GM12878 (cell line): ENCODE measurements around the gene WNT11. TPM values are rescaled to one million over a fixed set of nuclear protein-coding genes. Genes with fewer than 3 reads are reported as not detected.

Experiments used
- ATAC-seq: fragments of 200-7000 bp; cut with Tn5 transposase; 3 replicates; pipeline ENCODE4 v1.9.1; 2020; ENCODE audit warnings: mild to moderate bottlenecking, moderate library complexity
- BruUV-seq: library from RNA; stranded (reverse); fragments of 400-500 nt; replicated peaks from 2 replicates; lab custom pipeline; 2021; lab: Mats Ljungman, UMichigan
- CTCF ChIA-PET: fragments of 300-600 bp; sonication (Branson Sonifier 250); formaldehyde crosslinking; extraction: SDS; loops from one replicate; lab custom pipeline; 2021; ENCODE audit warnings: inconsistent platforms; lab: Yijun Ruan, JAX
- POLR2A ChIA-PET: fragments of 350-600 bp; formaldehyde crosslinking; extraction: SDS; loops from one replicate; lab custom pipeline; 2021; ENCODE audit warnings: inconsistent platforms; lab: Charles Lee
- RAD21 ChIA-PET: fragments of 300-600 bp; sonication (Branson Sonifier 250); formaldehyde crosslinking; loops from one replicate; lab custom pipeline; 2023; ENCODE audit warnings: antibody characterized with exemption; ENCODE audit not compliant: unreplicated experiment; lab: Charles Lee
- SMC1A ChIA-PET: fragments of 300-600 bp; sonication (Branson Sonifier 250); formaldehyde crosslinking; loops from one replicate; lab custom pipeline; 2023; ENCODE audit not compliant: unreplicated experiment, uncharacterized antibody; lab: Charles Lee
- DNase-seq: peaks from one replicate; pipeline ENCODE4 v3.0.0-alpha.2; 2011; ENCODE audit warnings: low read depth, low spot score
- FAIRE-seq: peaks from 3 replicates; lab custom pipeline; 2011; peaks lifted over from hg19 to GRCh38; lab: Jason Lieb, UNC
- H2AFZ ChIP-seq: 2 replicates; pipeline ENCODE4 v1.6.0; 2011; ENCODE audit warnings: low read depth, low read length, control low read depth; ENCODE audit not compliant: control insufficient read depth
- H3K27ac ChIP-seq: 2 replicates; pipeline ENCODE4 v1.5.1; 2011; ENCODE audit warnings: control low read depth; ENCODE audit not compliant: control insufficient read depth, insufficient read depth
- H3K27me3 ChIP-seq, 2 experiments: replicated peaks in 1 of 2; 2 replicates each; pipeline versions ENCODE4 v1.6.0 to v1.6.1; 2011; ENCODE audit warnings: low read length in 1 of 2; ENCODE audit not compliant: control insufficient read depth in 2 of 2, insufficient read depth in 2 of 2
- H3K36me3 ChIP-seq, 2 experiments: 2 replicates each; pipeline ENCODE4 v1.5.1; 2011; ENCODE audit warnings: low read length in 1 of 2; ENCODE audit not compliant: control insufficient read depth in 2 of 2, insufficient read depth in 2 of 2
- H3K4me1 ChIP-seq: 2 replicates; pipeline ENCODE4 v1.6.1; 2011; ENCODE audit warnings: mild to moderate bottlenecking, low read length, moderate library complexity, mixed read lengths; ENCODE audit not compliant: control insufficient read depth, insufficient read depth
- H3K4me2 ChIP-seq: 2 replicates; pipeline ENCODE4 v1.6.0; 2011; ENCODE audit warnings: control low read depth; ENCODE audit not compliant: control insufficient read depth, insufficient read depth
- H3K4me3 ChIP-seq: fragments of 200-600 bp; sonication (generic); 2 replicates; pipeline ENCODE4 v1.5.1; 2016
- H3K79me2 ChIP-seq: 2 replicates; pipeline ENCODE4 v1.6.0; 2011; ENCODE audit warnings: low read length; ENCODE audit not compliant: control insufficient read depth, insufficient read depth
- H3K9ac ChIP-seq: 2 replicates; pipeline ENCODE4 v1.8.0; 2011; ENCODE audit warnings: low read length, control low read depth, mixed read lengths; ENCODE audit not compliant: control insufficient read depth, insufficient read depth
- H3K9me3 ChIP-seq: replicated peaks from 3 replicates; pipeline ENCODE4 v1.5.1; 2011; ENCODE audit warnings: mild to moderate bottlenecking, low read length; ENCODE audit not compliant: control insufficient read depth, insufficient read depth
- H4K20me1 ChIP-seq: 2 replicates; pipeline ENCODE4 v1.6.0; 2011; ENCODE audit not compliant: control insufficient read depth, insufficient read depth
- ATF2 ChIP-seq: IDR thresholded peaks from 2 replicates; pipeline ENCODE4 v1.6.1; 2012; ENCODE audit warnings: low read length, inconsistent platforms
- EZH2 ChIP-seq: IDR thresholded peaks from 2 replicates; pipeline ENCODE4 v1.6.1; 2012; ENCODE audit warnings: low read depth, mild to moderate bottlenecking, control low read depth, inconsistent platforms, low read length, borderline replicate concordance; ENCODE audit not compliant: control insufficient read depth
- IRF5 ChIP-seq: fragments of 450-650 bp; IDR thresholded peaks from 2 replicates; pipeline ENCODE4 v1.6.1; 2017; ENCODE audit warnings: borderline replicate concordance
- PBX3 ChIP-seq: IDR thresholded peaks from 2 replicates; pipeline ENCODE4 v1.6.1; 2011; ENCODE audit warnings: mild to moderate bottlenecking, low read depth, low read length, moderate library complexity; ENCODE audit not compliant: insufficient replicate concordance
- SMAD5 ChIP-seq: IDR thresholded peaks from 2 replicates; pipeline ENCODE4 v1.6.1; 2016; ENCODE audit warnings: antibody characterized with exemption, low read depth
- SP1 ChIP-seq: IDR thresholded peaks from one replicate; pipeline ENCODE4 v1.6.1; 2011; ENCODE audit warnings: low read depth, low read length
- ZSCAN29 ChIP-seq: fragments of 450-650 bp; IDR thresholded peaks from 2 replicates; pipeline ENCODE4 v1.6.1; 2017; ENCODE audit warnings: mild to moderate bottlenecking, moderate library complexity
- WGBS: methylation state at CpG from one replicate; pipeline ENCODE4 v1.1.6; 2016; ENCODE audit warnings: low lambda C conversion rate; ENCODE audit not compliant: insufficient replicate concordance, insufficient coverage; ENCODE audit errors: missing lambda C conversion rate; 5-methylcytosine and 5-hydroxymethylcytosine counted together
- in situ Hi-C: fragments of 300-500 bp; cut with MboI; formaldehyde crosslinking; loops from 9 replicates; pipeline ENCODE4 v1.14.3; 2018; ENCODE audit warnings: mixed read lengths
- intact Hi-C: fragments of 100-400 bp; cut with micrococcal nuclease; formaldehyde crosslinking; loops from one replicate; pipeline ENCODE4 v1.14.2; 2022; ENCODE audit not compliant: unreplicated experiment
- polyA plus RNA-seq, 11 experiments: library from polyadenylated mRNA; depleted of rRNA in 4 of 11; unstranded in 6 of 11; stranded (reverse) in 5 of 11; fragments of >200 nt; fragmentation: Nextera tagmentation in 4 of 11; fragmentation: Illumina TruSeq in 1 of 11; extraction: Ambion mirVana in 4 of 11; extraction: Trizol in 1 of 11; gene quantifications; 1 replicate in 1 of 11; 2 replicates in 10 of 11; pipeline versions ENCODE4 v1.2.1 to v1.2.3, GENCODE V29; 2011 to 2016; ENCODE audit warnings: inconsistent platforms in 2 of 11, missing spikeins in 2 of 11, low read depth in 1 of 11
- total RNA-seq, 4 experiments: library from RNA; depleted of rRNA in 3 of 4; stranded (reverse); fragments of >200 nt in 3 of 4; fragmentation: Illumina TruSeq in 1 of 4; extraction: Trizol in 1 of 4; gene quantifications; 2 replicates each; pipeline versions ENCODE4 v1.2.1 to v1.2.3, GENCODE V29; 2013 to 2021

The WNT11 gene
- total and polyA plus RNA-seq, 10 of the 15 experiments (the other 5 are each of a cell fraction or from before 2014, with no cell fraction given): 0.05 to 0.19 TPM; not detected in 8

GRCh38 chr11:76184551-76184993 is 21.7 kb downstream of the WNT11 start:
- Histone ChIP-seq H3K36me3 (no peaks in the 10 kb centered on the region), H3K4me3 (no peak overlapping the region), H3K9ac (no peak overlapping the region), H3K79me2 (no peaks in the 10 kb centered on the region), H4K20me1 (0 out of 2 replicates have a peak, but pooled peaks cover 2% of the 10 kb centered on the region), H3K27me3 (no peaks in the 10 kb centered on the region; a peak in 1 of 4 replicates), H2AFZ (no peak overlapping the region), H3K27ac (no peak overlapping the region), H3K9me3 (no peaks in the 10 kb centered on the region), H3K4me2 (no peak overlapping the region), H3K4me1 (no peaks in the 10 kb centered on the region)
- POLR2A ChIA-PET: no interaction called here
- in situ Hi-C loops (no loop called here), intact Hi-C loops (no loop called here)
- DNase-seq: no peak
- FAIRE-seq: no peak
- no peak for ATAC-seq
- SMC1A ChIA-PET: no interaction called here
- RAD21 ChIA-PET: no interaction called here
- 28% methylated on average over 5 of the region's 7 CpGs for WGBS
- TF ChIP-seq PBX3: no peak
- TF ChIP-seq SP1: no peak
- no peak for TF ChIP-seq IRF5
- no peak for TF ChIP-seq SMAD5
- no peak for TF ChIP-seq ATF2
- no peak for TF ChIP-seq EZH2
- TF ChIP-seq ZSCAN29: no peak
- CTCF ChIA-PET: interaction anchor here (1.3 kb wide), 1 partner anchor 32 kb away, joined by 3 read pairs; no protein-coding TSS in a partner anchor
- no TSS peak for BruUV-seq
